ENCODE measurements around the gene EID2. TPM values are rescaled to one million over a fixed set of nuclear protein-coding genes. Genes with fewer than 3 reads are reported as not detected.

Gene EID2
- polyA plus RNA-seq, 1 donor from 2014 or later, result 14.6 TPM

- Mint-ChIP-seq H3K36me3 (no peaks in the 10 kb centered on the region), H3K27me3 (peaks cover 43% of the 10 kb centered on the region), H3K27ac (no peak overlapping the region), H3K4me1 (peaks cover 11 to 16% (median 14%) of the 10 kb centered on the region in 3 donors), H3K4me3 (peak overlapping the region in 2 of 4 donors; percentile 30 to 77), H3K9me3 (no peaks in the 10 kb centered on the region)
Observed at GRCh38 chr19:39500543-39500942, 39.4 kb downstream of the EID2 start.

DNA sequence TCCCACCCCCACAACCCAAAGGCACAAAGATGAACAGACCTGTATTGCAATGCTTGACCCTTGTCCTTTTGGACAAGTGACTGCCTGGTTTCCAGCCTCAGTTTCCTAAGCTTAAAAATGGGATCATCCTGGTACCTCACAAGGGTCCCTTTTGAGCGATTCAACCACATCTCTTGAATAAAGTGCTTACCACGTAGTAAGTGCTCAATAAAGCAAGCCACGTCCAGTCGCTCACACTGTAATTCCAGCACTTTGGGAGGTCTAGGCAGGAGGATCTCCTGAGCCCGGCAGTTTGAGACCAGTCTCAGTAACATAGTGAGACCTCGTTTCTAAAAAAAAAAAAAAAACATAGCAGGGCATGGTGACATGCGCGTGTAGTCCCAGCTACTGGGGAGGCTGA, 40.0 kb downstream of the EID2 start:
- Mint-ChIP-seq H3K27ac (peak overlapping the region in 1 of 3 donors; percentile 6), H3K36me3 (no peaks in the 10 kb centered on the region), H3K27me3 (peaks cover 42% of the 10 kb centered on the region), H3K4me3 (peak overlapping the region; percentile 71 to 85 (median 82)), H3K9me3 (no peaks in the 10 kb centered on the region), H3K4me1 (peaks cover 11 to 16% (median 12%) of the 10 kb centered on the region in 3 donors)

- H3K4me3 Mint-ChIP-seq, result peak within 1 kb of the TSS; percentile 71 to 88 (median 82)
- H3K36me3 Mint-ChIP-seq, result no peaks in the 10 kb centered on the region
- H3K4me1 Mint-ChIP-seq, result peaks cover 11 to 16% (median 12%) of the 10 kb centered on the region in 3 donors
- no peaks in the 10 kb centered on the region for H3K9me3 Mint-ChIP-seq
- H3K27ac Mint-ChIP-seq, result peak within 1 kb of the TSS in 2 of 3 donors; percentile 3 to 6
- H3K27me3 Mint-ChIP-seq, result peaks cover 32% of the 10 kb centered on the region
Observed at GRCh38 chr19:39498798-39499642, 40.9 kb downstream of the EID2 start, which contains the start of gene DLL3. DLL3 (plus strand) TSS chr19:39498947; CDS start chr19:39498975, 28 bp downstream.

GRCh38 chr19:39497996-39498797, 41.8 kb downstream of the EID2 start:
- peaks cover 11 to 15% (median 12%) of the 10 kb centered on the region in 3 donors for H3K4me1 Mint-ChIP-seq
- no peaks in the 10 kb centered on the region for H3K36me3 Mint-ChIP-seq
- peaks cover 28% of the 10 kb centered on the region for H3K27me3 Mint-ChIP-seq
- peak overlapping the region in 1 of 3 donors; percentile 3 for H3K27ac Mint-ChIP-seq
- peak overlapping the region; percentile 58 to 88 (median 78) for H3K4me3 Mint-ChIP-seq
- H3K9me3 Mint-ChIP-seq, result no peaks in the 10 kb centered on the region

GRCh38 chr19:39497701-39497995, 42.3 kb downstream of the EID2 start:
- peak overlapping the region in 1 of 4 donors; percentile 45 for H3K4me3 Mint-ChIP-seq
- H3K9me3 Mint-ChIP-seq, result no peaks in the 10 kb centered on the region

DNA sequence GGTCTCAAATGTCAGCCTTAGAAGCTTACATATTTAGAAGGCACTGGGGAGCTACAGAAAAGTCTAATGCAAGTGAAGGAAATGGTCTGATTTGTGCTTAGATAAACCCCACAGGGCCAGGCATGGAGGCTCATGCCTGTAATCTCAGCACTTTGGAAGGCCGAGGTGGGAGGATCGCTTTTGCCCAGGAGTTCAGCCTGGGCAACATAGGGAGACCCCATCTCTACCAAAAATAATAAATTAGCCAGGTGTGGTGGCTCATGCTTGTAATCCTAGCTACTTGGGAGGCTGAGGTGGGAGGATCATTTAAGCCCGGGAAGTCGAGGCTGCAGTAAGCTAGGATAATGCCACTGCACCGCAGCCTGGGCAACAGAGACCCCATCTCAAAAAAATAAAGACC, 43.9 kb downstream of the EID2 start:
- Mint-ChIP-seq H3K4me3 (peak overlapping the region in 3 of 4 donors; percentile 32 to 53 (median 39)), H3K27me3 (peaks cover 21% of the 10 kb centered on the region), H3K27ac (peak overlapping the region in 1 of 3 donors; percentile 69), H3K4me1 (peaks cover 11 to 14% (median 12%) of the 10 kb centered on the region in 3 donors), H3K36me3 (no peaks in the 10 kb centered on the region), H3K9me3 (no peaks in the 10 kb centered on the region)

More at GRCh38 chr19:39497701-39497995, 42.3 kb downstream of the EID2 start:
- Mint-ChIP-seq H3K27ac (no peak overlapping the region), H3K36me3 (no peaks in the 10 kb centered on the region), H3K27me3 (peaks cover 26% of the 10 kb centered on the region), H3K4me1 (peaks cover 11 to 14% (median 12%) of the 10 kb centered on the region in 3 donors)

GRCh38 chr19:39494661-39495060, 45.3 kb downstream of the EID2 start:
- H3K4me1 Mint-ChIP-seq, result peaks cover 9 to 11% (median 9%) of the 10 kb centered on the region in 3 donors
- H3K27ac Mint-ChIP-seq, result no peak overlapping the region

DNA sequence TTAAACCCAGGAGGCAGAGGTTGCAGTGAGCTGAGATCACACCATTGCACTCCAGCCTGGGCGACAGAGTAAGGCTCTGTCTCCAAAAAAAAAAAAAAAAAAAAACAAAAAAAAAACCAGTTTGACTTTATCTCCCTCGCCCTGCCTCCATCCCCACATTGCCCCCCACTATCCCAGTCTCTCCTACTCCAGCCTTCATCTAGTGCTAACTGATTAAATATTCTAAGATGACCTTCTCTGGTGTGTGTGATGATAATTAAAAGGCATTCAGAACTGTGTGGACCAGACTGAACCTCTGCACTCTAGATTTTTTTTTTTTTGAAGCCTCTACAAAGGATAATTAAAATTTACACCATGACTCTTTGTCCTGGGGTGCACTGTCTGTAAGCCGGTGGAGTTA, 47.2 kb downstream of the EID2 start:
- H3K27me3 Mint-ChIP-seq, result no peaks in the 10 kb centered on the region
- H3K36me3 Mint-ChIP-seq, result no peaks in the 10 kb centered on the region
- no peaks in the 10 kb centered on the region for H3K9me3 Mint-ChIP-seq
- no peak overlapping the region for H3K4me3 Mint-ChIP-seq
- no peak overlapping the region for H3K27ac Mint-ChIP-seq
- H3K4me1 Mint-ChIP-seq, result no peaks in the 10 kb centered on the region

More at GRCh38 chr19:39494661-39495060, 45.3 kb downstream of the EID2 start:
- Mint-ChIP-seq H3K27me3 (peaks cover 11% of the 10 kb centered on the region), H3K4me3 (no peak overlapping the region), H3K9me3 (no peaks in the 10 kb centered on the region), H3K36me3 (no peaks in the 10 kb centered on the region)

- Mint-ChIP-seq H3K4me1 (no peaks in the 10 kb centered on the region), H3K9me3 (no peaks in the 10 kb centered on the region), H3K27ac (no peak overlapping the region), H3K4me3 (peak overlapping the region in 1 of 4 donors; percentile 47), H3K27me3 (no peaks in the 10 kb centered on the region), H3K36me3 (no peaks in the 10 kb centered on the region)
Observed at GRCh38 chr19:39492225-39492624, 47.7 kb downstream of the EID2 start.

GRCh38 chr19:39489756-39490155, 50.2 kb downstream of the EID2 start:
- H3K4me1 Mint-ChIP-seq, result peaks cover 0 to 3% (median 0%) of the 10 kb centered on the region in 3 donors
- H3K36me3 Mint-ChIP-seq, result no peaks in the 10 kb centered on the region
- no peaks in the 10 kb centered on the region for H3K27me3 Mint-ChIP-seq
- H3K27ac Mint-ChIP-seq, result no peak overlapping the region
- H3K9me3 Mint-ChIP-seq, result no peaks in the 10 kb centered on the region
- peak overlapping the region in 1 of 4 donors; percentile 65 for H3K4me3 Mint-ChIP-seq

Other genes with a start within 250 kb of the EID2 start
- gene IFNL1, start 243.8 kb downstream of the EID2 start, polyA plus RNA-seq, result not detected
- gene LRFN1, start 219.3 kb downstream of the EID2 start, polyA plus RNA-seq, result 2.2 TPM
- gene GMFG, start 204.1 kb downstream of the EID2 start, polyA plus RNA-seq, result 719 TPM
- 22.2 TPM for gene SAMD4B, start 197.7 kb downstream of the EID2 start, polyA plus RNA-seq
- gene PAF1, start 149.1 kb downstream of the EID2 start, polyA plus RNA-seq, result 64.1 TPM
- gene MED29, start 148.8 kb downstream of the EID2 start, polyA plus RNA-seq, result 68.7 TPM
- gene ZFP36, start 133.3 kb downstream of the EID2 start, polyA plus RNA-seq, result 579 TPM
- 6.5 TPM for gene PLEKHG2, start 127.5 kb downstream of the EID2 start, polyA plus RNA-seq
- gene RPS16, start 104.2 kb downstream of the EID2 start, polyA plus RNA-seq, result 2,255 TPM
- gene SUPT5H, start 94.6 kb downstream of the EID2 start, polyA plus RNA-seq, result 111 TPM
- gene TIMM50, start 59.3 kb downstream of the EID2 start, polyA plus RNA-seq, result 56.8 TPM
- gene DLL3, start 41.2 kb downstream of the EID2 start, polyA plus RNA-seq, result 1.5 TPM
- not detected for gene SELENOV, start 25.0 kb downstream of the EID2 start, polyA plus RNA-seq
- gene EID2B, start 7.3 kb downstream of the EID2 start, polyA plus RNA-seq, result 2.5 TPM
- not detected for gene LGALS13, start 62.4 kb upstream of the EID2 start, polyA plus RNA-seq
- gene LGALS16, start 115.8 kb upstream of the EID2 start, polyA plus RNA-seq, result not detected
- not detected for gene LGALS14, start 164.3 kb upstream of the EID2 start, polyA plus RNA-seq
- not detected for gene CLC, start 197.9 kb upstream of the EID2 start, polyA plus RNA-seq
- not detected for gene LEUTX, start 238.7 kb upstream of the EID2 start, polyA plus RNA-seq

All from IgD-negative memory B cell (primary cell).